WERI-Rb-1 (cell line): ENCODE measurements around the gene STXBP6.

Source experiments
- DNase-seq: peaks from one replicate; pipeline ENCODE4 v3.0.0-alpha.2; 2020
- H3K27ac ChIP-seq: fragments of 250-450 bp; sonication (Bioruptor Pico); 2 replicates; pipeline ENCODE4 v1.5.1; 2020; ENCODE audit warnings: mild to moderate bottlenecking, moderate library complexity
- H3K27me3 ChIP-seq: fragments of 250-450 bp; sonication (Bioruptor Pico); 2 replicates; pipeline ENCODE4 v1.5.1; 2021; ENCODE audit warnings: mild to moderate bottlenecking, low read depth, moderate library complexity; ENCODE audit not compliant: insufficient read depth, severe bottlenecking
- H3K36me3 ChIP-seq: fragments of 250-450 bp; sonication (Bioruptor Pico); 2 replicates; pipeline ENCODE4 v1.5.1; 2020; ENCODE audit warnings: mild to moderate bottlenecking, moderate library complexity
- H3K4me3 ChIP-seq: 2 replicates; pipeline ENCODE4 v1.5.1; 2011; ENCODE audit warnings: low read depth, mild to moderate bottlenecking, control low read depth, low read length
- H3K9me3 ChIP-seq: fragments of 250-450 bp; sonication (Bioruptor Pico); 2 replicates; pipeline ENCODE4 v1.5.1; 2021; ENCODE audit warnings: mild to moderate bottlenecking, moderate library complexity; ENCODE audit not compliant: severe bottlenecking
- CTCF ChIP-seq: IDR thresholded peaks from 2 replicates; pipeline ENCODE4 v1.5.1; 2011; ENCODE audit warnings: low read depth, mild to moderate bottlenecking, control low read depth, inconsistent platforms, low read length

STXBP6 gene

DNA sequence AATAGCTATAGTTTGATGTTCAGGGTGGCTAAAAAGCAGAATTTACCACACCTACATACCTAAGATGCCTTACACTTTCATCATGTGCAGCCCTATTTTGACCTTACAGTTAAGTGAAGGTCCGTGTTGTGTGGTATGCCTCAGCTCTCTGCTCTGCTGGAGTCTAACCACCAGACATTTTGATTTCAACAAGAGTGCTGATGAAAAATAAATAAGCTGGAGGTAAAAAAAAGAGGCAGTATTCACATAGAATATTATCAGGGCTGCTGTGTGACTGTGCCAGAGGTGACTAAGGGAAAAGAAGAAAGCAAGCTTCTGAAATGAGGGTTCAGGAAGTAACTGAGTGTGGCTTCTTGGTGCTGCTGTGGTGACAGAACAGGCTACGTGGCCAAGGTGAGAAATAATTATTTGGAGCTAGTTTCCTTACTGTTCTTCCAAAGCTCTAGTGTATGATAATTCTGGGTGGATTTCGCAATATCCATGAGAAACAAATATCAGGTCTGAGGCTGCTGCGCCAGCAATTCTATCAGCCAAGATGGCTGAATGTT is 188.8 kb downstream of the STXBP6 start:
- no peak for DNase-seq
- Histone ChIP-seq H3K36me3 (no peaks in the 10 kb centered on the region), H3K4me3 (no peak overlapping the region), H3K27me3 (peaks cover 70% of the 10 kb centered on the region), H3K9me3 (no peaks in the 10 kb centered on the region), H3K27ac (no peak overlapping the region)
- no peak for TF ChIP-seq CTCF

- no peak for DNase-seq
- Histone ChIP-seq H3K27ac (no peak overlapping the region), H3K27me3 (peaks cover 81% of the 10 kb centered on the region), H3K9me3 (no peaks in the 10 kb centered on the region), H3K36me3 (no peaks in the 10 kb centered on the region), H3K4me3 (no peak overlapping the region)
- no peak for TF ChIP-seq CTCF
Observed at GRCh38 chr14:24859559-24859958, 190.4 kb downstream of the STXBP6 start.

DNA sequence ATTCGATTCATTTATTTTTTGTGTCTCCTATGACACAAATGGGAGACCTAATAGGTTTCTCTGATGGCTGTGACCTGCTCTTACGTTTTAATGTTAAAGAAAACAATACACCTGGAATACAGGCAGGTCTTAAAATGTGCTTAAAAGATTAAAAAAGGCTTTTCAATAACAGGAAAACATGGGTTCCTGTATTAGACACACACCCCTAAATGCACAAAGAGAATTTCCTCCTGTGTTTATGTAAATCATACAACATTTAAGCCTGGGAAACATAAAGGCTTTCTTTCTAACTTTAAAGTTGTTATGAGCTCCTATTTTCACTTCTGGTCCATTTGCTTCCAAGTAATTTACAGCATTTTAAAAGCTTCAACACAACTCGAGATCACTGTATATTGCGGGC is 191.3 kb downstream of the STXBP6 start:
- peaks cover 75% of the 10 kb centered on the region for H3K27me3 ChIP-seq
- H3K9me3 ChIP-seq: no peaks in the 10 kb centered on the region
- H3K27ac ChIP-seq: no peak overlapping the region
- H3K36me3 ChIP-seq: no peaks in the 10 kb centered on the region
- TF ChIP-seq CTCF: no peak
- no peak overlapping the region for H3K4me3 ChIP-seq
- DNase-seq: no peak

DNA sequence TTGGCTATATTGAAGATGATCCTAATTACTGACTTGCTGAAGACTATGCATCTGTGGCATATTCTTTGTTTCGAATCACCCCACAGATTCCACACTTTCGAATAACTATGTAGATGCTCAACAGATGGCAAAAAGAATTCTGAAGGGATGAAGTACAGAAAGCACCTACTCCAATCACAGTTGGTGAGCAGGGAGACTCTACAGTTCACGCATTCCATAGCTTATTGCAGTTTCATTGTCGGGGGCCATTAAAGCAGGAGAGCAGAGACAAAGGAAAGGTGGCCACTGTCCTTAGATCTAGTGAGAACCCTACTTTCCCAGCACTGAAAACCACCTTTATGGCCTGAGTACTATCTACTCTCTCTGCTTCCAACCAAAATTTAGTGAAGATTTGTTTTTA is 191.9 kb downstream of the STXBP6 start:
- no peaks in the 10 kb centered on the region for H3K36me3 ChIP-seq
- no peak for TF ChIP-seq CTCF
- no peak overlapping the region for H3K27ac ChIP-seq
- H3K4me3 ChIP-seq: no peak overlapping the region
- no peak for DNase-seq
- H3K9me3 ChIP-seq: no peaks in the 10 kb centered on the region
- H3K27me3 ChIP-seq: peaks cover 73% of the 10 kb centered on the region

- H3K4me3 ChIP-seq: no peak overlapping the region
- no peak overlapping the region for H3K27ac ChIP-seq
- no peaks in the 10 kb centered on the region for H3K36me3 ChIP-seq
- no peaks in the 10 kb centered on the region for H3K9me3 ChIP-seq
- DNase-seq: no peak
- peaks cover 71% of the 10 kb centered on the region for H3K27me3 ChIP-seq
- TF ChIP-seq CTCF: no peak
Observed at GRCh38 chr14:24857277-24857676, 192.7 kb downstream of the STXBP6 start.

DNA sequence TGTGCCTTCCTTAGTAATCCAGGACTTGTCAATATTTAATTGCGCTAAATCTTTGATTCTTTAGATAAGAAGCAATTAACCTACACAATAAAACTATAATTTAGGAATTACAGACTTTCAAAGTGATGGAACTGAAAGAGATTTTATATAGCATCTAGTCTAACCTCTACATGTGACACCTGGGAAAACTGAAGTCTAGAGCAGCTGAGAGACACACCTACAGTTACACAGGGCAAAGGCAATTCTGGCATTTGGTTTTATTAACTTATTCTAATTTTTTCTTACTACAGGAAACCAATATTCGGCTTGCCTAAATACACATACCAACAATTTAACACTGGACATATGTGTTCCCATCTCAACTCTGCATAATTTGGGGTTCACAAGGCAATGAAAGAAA is 196.5 kb downstream of the STXBP6 start:
- H3K27me3 ChIP-seq: peaks cover 60% of the 10 kb centered on the region
- no peaks in the 10 kb centered on the region for H3K36me3 ChIP-seq
- no peak for DNase-seq
- no peak for TF ChIP-seq CTCF
- no peaks in the 10 kb centered on the region for H3K9me3 ChIP-seq
- H3K27ac ChIP-seq: no peak overlapping the region
- H3K4me3 ChIP-seq: no peak overlapping the region
